Heart right ventricle (tissue), 16 donors: ENCODE measurements around the gene CPN2. TPM values are rescaled to one million over a fixed set of nuclear protein-coding genes. Genes with fewer than 3 reads are reported as not detected.

Source experiments
- ATAC-seq, 8 donors: fragments of 200-7000 bp; cut with Tn5 transposase; one replicate each; pipeline ENCODE4 v1.9.1; 2020; ENCODE audit warnings: mild to moderate bottlenecking in 8 of 8, moderate library complexity in 8 of 8, moderate number of reproducible peaks in 1 of 8
- DNase-seq, 2 donors: peaks; one replicate each; pipeline ENCODE4 v3.0.0-alpha.2; 2020
- H3K27ac ChIP-seq, 10 donors: fragments of 200-600 bp; sonication (generic) in 2 of 10; one replicate each; pipeline versions ENCODE4 v1.5.0 to v1.8.0; 2020 to 2022; ENCODE audit warnings: mild to moderate bottlenecking in 3 of 10
- H3K27me3 ChIP-seq, 7 donors: fragments of 200-600 bp; one replicate each; pipeline ENCODE4 v1.8.0; 2021 to 2022; ENCODE audit warnings: mild to moderate bottlenecking in 2 of 7
- H3K36me3 ChIP-seq, 9 donors: fragments of 200-600 bp; sonication (generic) in 1 of 9; one replicate each; pipeline versions ENCODE4 v1.5.0 to v1.8.0; 2020 to 2022; ENCODE audit warnings: mild to moderate bottlenecking in 2 of 9
- H3K4me1 ChIP-seq, 9 donors: fragments of 200-600 bp; sonication (generic) in 1 of 9; one replicate each; pipeline versions ENCODE4 v1.5.0 to v1.8.0; 2020 to 2022; ENCODE audit warnings: mild to moderate bottlenecking in 4 of 9
- H3K4me3 ChIP-seq, 10 donors: fragments of 200-600 bp; sonication (generic) in 2 of 10; one replicate each; pipeline versions ENCODE4 v1.5.0 to v1.8.0; 2020 to 2022; ENCODE audit warnings: mild to moderate bottlenecking in 7 of 10, moderate library complexity in 2 of 10
- H3K9me3 ChIP-seq, 11 donors: fragments of 200-600 bp in 10 of 11; sonication (generic) in 2 of 11; one replicate each; pipeline versions ENCODE4 v1.5.0 to v1.8.0; 2013 to 2022; ENCODE audit warnings: mild to moderate bottlenecking in 2 of 11, control low read depth in 1 of 11, moderate library complexity in 1 of 11
- WGBS, 2 donors: extraction: QIAGEN DNeasy Blood & Tissue Kit; methylation state at CpG; one replicate each; pipeline ENCODE4 v1.1.7; 2013; ENCODE audit warnings: inconsistent platforms in 1 of 2; 5-methylcytosine and 5-hydroxymethylcytosine counted together
- intact Hi-C, 10 donors: fragments of 100-400 bp; cut with DNase I; formaldehyde crosslinking; loops; one replicate each; pipeline versions ENCODE4 v1.11.1 to v1.14.2; 2022
- polyA plus RNA-seq, 2 donors: library from polyadenylated mRNA; stranded (reverse); fragments of 200-250 nt; gene quantifications; one replicate each; pipeline ENCODE4 v1.2.3, GENCODE V29; 2013
- total RNA-seq, 10 donors: library from RNA; stranded (reverse); fragmentation: NEBNext Ultra II Directional in 3 of 10; extraction: Animal tissue kit (Norgen Biotek cat#: 25700) in 3 of 10; gene quantifications; one replicate each; pipeline versions ENCODE4 v1.2.1 to v1.2.4, GENCODE V29; 2021 to 2023
- TF ChIP-seq, protein P1 (sequence below), 9 donors: fragments of 200-600 bp; sonication (generic) in 2 of 9; IDR thresholded peaks; one replicate each; pipeline versions ENCODE4 v1.5.0 to v1.8.0; 2021 to 2022; ENCODE audit warnings: antibody characterized with exemption in 9 of 9, mild to moderate bottlenecking in 5 of 9, moderate library complexity in 1 of 9
- donor health status: Arrhythmogenic right ventricular cardiomyopathy.
- donor health status: ischemic (EF 13 %, LVEDD 7.1; RV severe dilation, severe dysfunction).
- donor health status: healthy with polysubstance abuse.
- donor health status: DM: no; HTN: yes; CAD: no.
- donor health status: DM: no; HTN: no; CAD: no.
- donor health status: ischemic (EF 25% LVEDD 6.9; RV normal size, moderate dysfunction).
- donor health status: ischemic (EF 25% LVEDD 5.7; RV mildly dilated, moderate dysfunction).
- donor health status: healthy.
- donor health status: DM: yes; HTN: yes; CAD: no.
- donor health status: Ischemic cardiomyopathy.
- donor health status: ischemic (EF 35%, LVEDD 5.7; RV mildly dilated, moderate dysfunction).
- donor health status: nonischemic (EF 11% LVEDD 7.7; RV severe dilation, severe dysfunction).
- donor health status: DM: yes; HTN: yes; CAD: no.
- donor health status: PGD.
- donor health status: ischemic (EF 29% LVEDD 5.4; RV normal size, mild dysfunction).
- donor health status: nonischemic (EF 23%, LVEDD 6.1; RV moderate dilation, normal function).

CPN2 gene
- total and polyA plus RNA-seq, 12 donors = 0.12 to 4.5 (median 1.5) TPM

DNA sequence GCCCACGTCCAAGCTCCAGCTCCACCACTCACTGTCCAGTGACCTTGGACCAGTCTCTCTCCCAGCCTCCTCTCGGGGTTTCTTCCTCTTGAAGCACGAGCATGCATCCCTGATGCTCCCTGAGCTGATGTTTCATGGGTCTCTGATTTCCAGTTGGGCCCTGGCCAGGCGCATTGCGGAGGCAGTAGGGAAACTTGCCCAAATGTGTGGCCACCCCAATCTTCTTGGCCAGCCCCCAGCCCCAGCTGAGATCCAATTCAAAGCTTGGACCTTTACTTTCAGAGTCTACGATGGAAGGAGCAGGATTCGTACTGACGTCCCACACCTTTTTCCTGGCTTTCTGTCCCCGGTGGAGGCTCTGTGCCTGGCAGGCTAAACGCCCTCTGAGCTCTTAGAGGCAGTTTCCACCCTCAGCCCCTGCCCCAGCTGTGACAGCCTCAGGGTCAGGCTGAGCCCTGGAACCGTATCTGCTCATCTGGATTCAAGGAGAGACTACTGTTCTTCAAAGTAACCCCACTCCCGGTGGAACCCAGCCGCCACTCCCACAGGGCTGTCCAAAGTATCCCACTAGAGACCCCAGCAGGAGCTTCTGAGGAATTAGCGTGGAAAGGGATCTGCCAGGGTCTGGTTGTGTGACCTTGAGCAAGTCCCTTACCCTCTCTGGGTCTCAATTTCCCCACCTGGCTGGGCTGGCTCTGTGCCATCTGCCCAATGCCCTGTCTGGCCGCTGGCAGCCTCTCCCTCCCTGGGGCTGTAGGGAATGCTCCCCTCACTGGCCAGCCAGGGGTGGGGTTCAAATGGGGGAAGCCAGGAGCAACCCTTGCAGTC, 37.4 kb downstream of the CPN2 start:
- peak overlapping the region in 1 of 10 donors; percentile 29 for H3K27ac ChIP-seq
- ATAC-seq = peak in 1 of 8 donors; percentile 3
- intact Hi-C loops = loop anchor here (2.0 to 10.0 kb wide), 13 partner anchors 41 to 649 kb away; partner anchors contain the start of gene HES1 (in 1 of the 10)

DNA sequence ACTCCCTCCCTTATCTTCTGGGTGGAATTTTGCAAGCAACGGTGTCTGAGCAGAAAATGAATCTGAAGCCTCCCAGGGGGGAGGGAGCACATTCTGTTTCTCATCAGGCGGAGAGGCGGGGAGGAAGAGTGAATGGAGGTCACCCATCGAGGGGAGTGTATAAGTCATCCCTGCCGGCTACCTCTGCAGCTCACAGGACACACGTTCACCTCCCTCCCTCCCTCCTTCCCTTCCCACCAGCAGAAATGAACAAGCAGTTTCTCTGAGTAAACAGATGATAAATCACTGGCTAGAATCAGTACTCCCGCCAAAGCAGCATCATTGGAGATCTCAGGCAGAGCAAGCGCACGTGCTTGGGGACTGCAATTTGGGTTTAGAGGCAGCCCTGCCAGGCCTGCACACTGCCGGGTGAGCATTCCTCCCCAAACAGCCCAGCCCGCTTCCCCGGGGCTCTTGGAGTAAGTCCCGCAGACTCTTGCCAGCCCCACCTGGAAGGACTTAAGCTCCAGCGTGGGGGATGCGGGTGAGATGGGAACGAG, 38.3 kb downstream of the CPN2 start:
- WGBS, 2 donors = 37 to 57% methylated on average over 16 of the region's 16 CpGs

More for the DNA sequence above, 37.4 kb downstream of the CPN2 start:
- Histone ChIP-seq H3K36me3 (no peaks in the 10 kb centered on the region), H3K4me1 (peaks cover 6 to 37% (median 25%) of the 10 kb centered on the region in 9 donors), H3K27me3 (peaks cover 0 to 70% (median 44%) of the 10 kb centered on the region in 7 donors), H3K9me3 (peaks cover 0 to 7% (median 0%) of the 10 kb centered on the region in 11 donors), H3K4me3 (no peak overlapping the region)
- TF ChIP-seq, protein P1, sequence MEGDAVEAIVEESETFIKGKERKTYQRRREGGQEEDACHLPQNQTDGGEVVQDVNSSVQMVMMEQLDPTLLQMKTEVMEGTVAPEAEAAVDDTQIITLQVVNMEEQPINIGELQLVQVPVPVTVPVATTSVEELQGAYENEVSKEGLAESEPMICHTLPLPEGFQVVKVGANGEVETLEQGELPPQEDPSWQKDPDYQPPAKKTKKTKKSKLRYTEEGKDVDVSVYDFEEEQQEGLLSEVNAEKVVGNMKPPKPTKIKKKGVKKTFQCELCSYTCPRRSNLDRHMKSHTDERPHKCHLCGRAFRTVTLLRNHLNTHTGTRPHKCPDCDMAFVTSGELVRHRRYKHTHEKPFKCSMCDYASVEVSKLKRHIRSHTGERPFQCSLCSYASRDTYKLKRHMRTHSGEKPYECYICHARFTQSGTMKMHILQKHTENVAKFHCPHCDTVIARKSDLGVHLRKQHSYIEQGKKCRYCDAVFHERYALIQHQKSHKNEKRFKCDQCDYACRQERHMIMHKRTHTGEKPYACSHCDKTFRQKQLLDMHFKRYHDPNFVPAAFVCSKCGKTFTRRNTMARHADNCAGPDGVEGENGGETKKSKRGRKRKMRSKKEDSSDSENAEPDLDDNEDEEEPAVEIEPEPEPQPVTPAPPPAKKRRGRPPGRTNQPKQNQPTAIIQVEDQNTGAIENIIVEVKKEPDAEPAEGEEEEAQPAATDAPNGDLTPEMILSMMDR (IDR thresholded peaks at IDR 0.05) = no peak
- peak in 1 of 2 donors; percentile 68 for DNase-seq
- WGBS, 2 donors = 58 to 64% methylated on average over 15 of the region's 15 CpGs

DNA sequence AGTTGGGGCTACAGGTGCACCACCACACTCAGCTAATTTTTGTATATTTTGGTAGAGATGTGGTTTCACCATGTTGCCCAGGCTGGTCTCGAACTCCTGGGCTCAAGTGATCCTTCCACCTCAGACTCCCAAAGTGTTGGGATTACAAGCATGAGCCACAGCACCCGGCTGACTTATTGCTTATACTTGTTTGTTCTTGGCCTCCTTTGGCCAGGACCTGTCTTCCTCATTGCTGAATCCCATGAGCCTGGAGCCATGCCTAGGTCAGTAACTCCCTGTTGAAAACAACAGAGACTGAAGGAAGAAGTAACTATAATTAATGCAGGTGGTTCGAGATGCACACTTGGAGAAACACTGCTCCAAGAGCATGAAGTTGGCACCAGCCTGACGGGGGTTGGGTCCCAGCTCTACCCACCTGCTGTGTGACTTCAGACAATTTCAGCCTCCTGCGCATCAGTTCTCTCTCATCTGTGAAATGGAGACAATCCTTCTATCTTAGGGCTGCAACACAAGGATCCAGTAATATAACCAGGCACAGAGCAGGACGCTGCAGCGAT, 38.9 kb downstream of the CPN2 start:
- Histone ChIP-seq H3K9me3 (no peaks in the 10 kb centered on the region), H3K27ac (no peak overlapping the region), H3K4me1 (peaks cover 6 to 37% (median 25%) of the 10 kb centered on the region in 9 donors), H3K27me3 (peaks cover 0 to 65% (median 35%) of the 10 kb centered on the region in 7 donors), H3K36me3 (no peaks in the 10 kb centered on the region), H3K4me3 (no peak overlapping the region)
- ATAC-seq (no peak), DNase-seq (no peak)
- TF ChIP-seq, protein P1 (IDR thresholded peaks at IDR 0.05) = no peak
- 71 to 85% methylated on average over 7 of the region's 7 CpGs for WGBS, 2 donors
- intact Hi-C loops = loop anchor here in 9 of 10 donors (2.0 to 10.0 kb wide), 7 partner anchors 40 to 647 kb away; partner anchors contain the start of gene HES1 (in 1 of the 9)

More for the DNA sequence above, 38.3 kb downstream of the CPN2 start:
- ATAC-seq (peak in 1 of 8 donors; percentile 13), DNase-seq (peak in 1 of 2 donors; percentile 42)
- intact Hi-C loops = loop anchor here in 9 of 10 donors (2.0 to 10.0 kb wide), 7 partner anchors 41 to 648 kb away; partner anchors contain the start of gene HES1 (in 1 of the 9)
- H3K27ac ChIP-seq = peak overlapping the region in 1 of 10 donors; percentile 45
- TF ChIP-seq, protein P1 (IDR thresholded peaks at IDR 0.05) = no peak
- no peak overlapping the region for H3K4me3 ChIP-seq
- H3K27me3 ChIP-seq = peaks cover 0 to 65% (median 36%) of the 10 kb centered on the region in 7 donors
- H3K4me1 ChIP-seq = peaks cover 6 to 37% (median 25%) of the 10 kb centered on the region in 9 donors
- no peaks in the 10 kb centered on the region for H3K36me3 ChIP-seq
- no peaks in the 10 kb centered on the region for H3K9me3 ChIP-seq

DNA sequence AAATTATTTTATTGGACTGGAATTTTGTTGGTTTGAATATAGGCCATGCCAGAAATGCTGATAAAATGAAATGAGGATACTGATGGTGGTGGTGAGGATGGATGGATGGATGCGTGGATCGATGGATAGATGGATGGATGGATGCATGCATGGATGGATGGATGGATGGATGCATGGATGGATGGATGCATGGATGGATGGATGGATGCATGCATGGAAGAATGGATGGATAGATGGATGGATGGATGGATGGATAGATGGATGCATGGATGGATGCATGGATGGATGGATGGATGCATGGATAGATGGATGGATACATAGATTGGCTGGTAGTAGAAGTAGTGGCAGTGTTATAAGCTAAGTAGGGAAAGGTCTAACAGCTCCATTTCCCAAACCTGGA, 40.1 kb downstream of the CPN2 start:
- DNase-seq = no peak

More for the DNA sequence above, 40.1 kb downstream of the CPN2 start:
- H3K36me3 ChIP-seq = no peaks in the 10 kb centered on the region
- intact Hi-C loops = loop anchor here in 9 of 10 donors (5.0 to 10.0 kb wide), 6 partner anchors 39 to 646 kb away; partner anchors contain the start of gene HES1 (in 1 of the 9)
- H3K9me3 ChIP-seq = no peaks in the 10 kb centered on the region
- no peak overlapping the region for H3K27ac ChIP-seq
- peaks cover 0 to 65% (median 29%) of the 10 kb centered on the region in 7 donors for H3K27me3 ChIP-seq
- peaks cover 6 to 45% (median 23%) of the 10 kb centered on the region in 9 donors for H3K4me1 ChIP-seq
- H3K4me3 ChIP-seq = no peak overlapping the region
- ATAC-seq = no peak
- 99 to 100% methylated on average over 2 of the region's 2 CpGs for WGBS, 2 donors
- TF ChIP-seq, protein P1 (IDR thresholded peaks at IDR 0.05) = no peak
